ENCODE results near the gene OGFOD3. TPM values are rescaled to one million over a fixed set of nuclear protein-coding genes. Genes with fewer than 3 reads are reported as not detected.
A peak's percentile ranks its signal among the peaks of the same experiment; 100 is the strongest.

OGFOD3 gene
- total and polyA plus RNA-seq, 2 experiments from 2014 or later: 9.6 to 24.6 TPM

DNA sequence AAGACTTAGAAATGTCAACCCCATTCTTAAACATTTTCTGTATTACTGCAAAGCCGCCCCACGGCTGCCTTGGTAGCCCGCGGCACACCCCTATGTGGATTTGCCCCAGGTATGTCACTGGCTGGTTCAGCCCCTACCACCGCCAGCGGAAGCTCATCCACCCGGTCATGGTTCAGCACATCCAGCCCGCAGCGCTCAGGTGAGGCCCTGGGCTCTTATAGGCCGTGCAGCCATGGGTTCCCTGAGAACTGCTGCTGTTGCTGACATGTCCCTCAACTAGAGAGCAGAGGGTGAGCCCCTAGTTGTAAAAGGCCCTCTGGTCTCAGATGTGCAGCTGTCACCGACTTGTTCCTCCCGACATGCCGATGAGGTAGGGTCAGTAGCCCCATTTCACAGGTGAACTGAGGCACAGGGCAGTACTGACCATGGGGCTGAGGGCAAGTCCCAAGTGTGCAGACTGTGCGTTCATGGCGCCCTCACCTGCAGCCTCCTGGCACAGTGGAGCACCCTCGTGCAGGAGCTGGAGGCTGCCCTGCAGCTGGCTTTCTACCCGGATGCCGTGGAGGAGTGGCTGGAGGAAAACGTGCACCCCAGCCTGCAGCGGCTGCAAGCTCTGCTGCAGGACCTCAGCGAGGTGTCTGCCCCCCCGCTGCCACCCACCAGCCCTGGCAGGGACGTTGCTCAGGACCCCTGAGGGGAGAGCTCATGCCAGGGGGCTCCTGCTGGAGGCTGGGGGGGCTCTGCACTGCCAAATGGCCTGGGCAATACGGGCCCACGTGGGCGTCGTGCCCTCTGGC is 23.5 kb upstream of the OGFOD3 start:
- TF ChIP-seq, protein P1, sequence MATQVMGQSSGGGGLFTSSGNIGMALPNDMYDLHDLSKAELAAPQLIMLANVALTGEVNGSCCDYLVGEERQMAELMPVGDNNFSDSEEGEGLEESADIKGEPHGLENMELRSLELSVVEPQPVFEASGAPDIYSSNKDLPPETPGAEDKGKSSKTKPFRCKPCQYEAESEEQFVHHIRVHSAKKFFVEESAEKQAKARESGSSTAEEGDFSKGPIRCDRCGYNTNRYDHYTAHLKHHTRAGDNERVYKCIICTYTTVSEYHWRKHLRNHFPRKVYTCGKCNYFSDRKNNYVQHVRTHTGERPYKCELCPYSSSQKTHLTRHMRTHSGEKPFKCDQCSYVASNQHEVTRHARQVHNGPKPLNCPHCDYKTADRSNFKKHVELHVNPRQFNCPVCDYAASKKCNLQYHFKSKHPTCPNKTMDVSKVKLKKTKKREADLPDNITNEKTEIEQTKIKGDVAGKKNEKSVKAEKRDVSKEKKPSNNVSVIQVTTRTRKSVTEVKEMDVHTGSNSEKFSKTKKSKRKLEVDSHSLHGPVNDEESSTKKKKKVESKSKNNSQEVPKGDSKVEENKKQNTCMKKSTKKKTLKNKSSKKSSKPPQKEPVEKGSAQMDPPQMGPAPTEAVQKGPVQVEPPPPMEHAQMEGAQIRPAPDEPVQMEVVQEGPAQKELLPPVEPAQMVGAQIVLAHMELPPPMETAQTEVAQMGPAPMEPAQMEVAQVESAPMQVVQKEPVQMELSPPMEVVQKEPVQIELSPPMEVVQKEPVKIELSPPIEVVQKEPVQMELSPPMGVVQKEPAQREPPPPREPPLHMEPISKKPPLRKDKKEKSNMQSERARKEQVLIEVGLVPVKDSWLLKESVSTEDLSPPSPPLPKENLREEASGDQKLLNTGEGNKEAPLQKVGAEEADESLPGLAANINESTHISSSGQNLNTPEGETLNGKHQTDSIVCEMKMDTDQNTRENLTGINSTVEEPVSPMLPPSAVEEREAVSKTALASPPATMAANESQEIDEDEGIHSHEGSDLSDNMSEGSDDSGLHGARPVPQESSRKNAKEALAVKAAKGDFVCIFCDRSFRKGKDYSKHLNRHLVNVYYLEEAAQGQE (IDR thresholded peaks at IDR 0.05; ENCODE audit: unreplicated experiment): no peak
- TF ChIP-seq ZNF114 (CRISPR knock-in tag; IDR thresholded peaks at IDR 0.05) (no peak), NANOG (IDR thresholded peaks at IDR 0.05; ENCODE audit: borderline replicate concordance) (no peak), CREB1 (CRISPR knock-in tag; IDR thresholded peaks at IDR 0.05; ENCODE audit: low read depth) (no peak), STAT1 (IDR thresholded peaks at IDR 0.05; ENCODE audit: unreplicated experiment) (no peak)
- TF ChIP-seq, protein P2, sequence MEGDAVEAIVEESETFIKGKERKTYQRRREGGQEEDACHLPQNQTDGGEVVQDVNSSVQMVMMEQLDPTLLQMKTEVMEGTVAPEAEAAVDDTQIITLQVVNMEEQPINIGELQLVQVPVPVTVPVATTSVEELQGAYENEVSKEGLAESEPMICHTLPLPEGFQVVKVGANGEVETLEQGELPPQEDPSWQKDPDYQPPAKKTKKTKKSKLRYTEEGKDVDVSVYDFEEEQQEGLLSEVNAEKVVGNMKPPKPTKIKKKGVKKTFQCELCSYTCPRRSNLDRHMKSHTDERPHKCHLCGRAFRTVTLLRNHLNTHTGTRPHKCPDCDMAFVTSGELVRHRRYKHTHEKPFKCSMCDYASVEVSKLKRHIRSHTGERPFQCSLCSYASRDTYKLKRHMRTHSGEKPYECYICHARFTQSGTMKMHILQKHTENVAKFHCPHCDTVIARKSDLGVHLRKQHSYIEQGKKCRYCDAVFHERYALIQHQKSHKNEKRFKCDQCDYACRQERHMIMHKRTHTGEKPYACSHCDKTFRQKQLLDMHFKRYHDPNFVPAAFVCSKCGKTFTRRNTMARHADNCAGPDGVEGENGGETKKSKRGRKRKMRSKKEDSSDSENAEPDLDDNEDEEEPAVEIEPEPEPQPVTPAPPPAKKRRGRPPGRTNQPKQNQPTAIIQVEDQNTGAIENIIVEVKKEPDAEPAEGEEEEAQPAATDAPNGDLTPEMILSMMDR (conservative IDR thresholded peaks at IDR 0.05; ENCODE audit: low read depth in 2 of 2): no peak
- H3K27ac Mint-ChIP-seq: no peak overlapping the region; the same call in 1 of the 2 replicates
- no peaks in the 10 kb centered on the region for H3K9me2 ChIP-seq (ENCODE audit: insufficient read depth)
- no peaks in the 10 kb centered on the region for H3K9me3 Mint-ChIP-seq
- H3K4me2 ChIP-seq: no peak overlapping the region
- peak; percentile 9; the same call in 2 of the 3 replicates for ATAC-seq
- no peak overlapping the region for H3K27ac ChIP-seq (ENCODE audit: low read depth)
- H3K4me3 ChIP-seq: no peak overlapping the region
- no peaks in the 10 kb centered on the region for H3K79me2 ChIP-seq (replicated peaks; ENCODE audit: insufficient read depth)
- H3K27me3 ChIP-seq (ENCODE audit: insufficient read depth): no peaks in the 10 kb centered on the region
- peaks cover 15% of the 10 kb centered on the region for H3K27me3 Mint-ChIP-seq (ENCODE audit: insufficient read depth, low read depth, poor library complexity)
- no peak overlapping the region for H3K4me3 Mint-ChIP-seq
- peaks cover 5% of the 10 kb centered on the region for H3K4me1 ChIP-seq (ENCODE audit: insufficient read depth)
- H2AFZ ChIP-seq: no peak overlapping the region
- no peak for DNase-seq (ENCODE audit: low spot score)
- H3K36me3 Mint-ChIP-seq (ENCODE audit: low read depth): peaks cover 17% of the 10 kb centered on the region
- no peaks in the 10 kb centered on the region for H3K36me3 ChIP-seq (ENCODE audit: insufficient read depth)
- H3F3A ChIP-seq (replicated peaks; ENCODE audit: low read depth): peaks cover 3% of the 10 kb centered on the region; the same call in 1 of the 2 replicates
- no peaks in the 10 kb centered on the region; the same call in 1 of the 2 replicates for H4K20me1 ChIP-seq (replicated peaks; ENCODE audit: insufficient read depth)
- H3K4me1 Mint-ChIP-seq: peaks cover 15% of the 10 kb centered on the region

DNA sequence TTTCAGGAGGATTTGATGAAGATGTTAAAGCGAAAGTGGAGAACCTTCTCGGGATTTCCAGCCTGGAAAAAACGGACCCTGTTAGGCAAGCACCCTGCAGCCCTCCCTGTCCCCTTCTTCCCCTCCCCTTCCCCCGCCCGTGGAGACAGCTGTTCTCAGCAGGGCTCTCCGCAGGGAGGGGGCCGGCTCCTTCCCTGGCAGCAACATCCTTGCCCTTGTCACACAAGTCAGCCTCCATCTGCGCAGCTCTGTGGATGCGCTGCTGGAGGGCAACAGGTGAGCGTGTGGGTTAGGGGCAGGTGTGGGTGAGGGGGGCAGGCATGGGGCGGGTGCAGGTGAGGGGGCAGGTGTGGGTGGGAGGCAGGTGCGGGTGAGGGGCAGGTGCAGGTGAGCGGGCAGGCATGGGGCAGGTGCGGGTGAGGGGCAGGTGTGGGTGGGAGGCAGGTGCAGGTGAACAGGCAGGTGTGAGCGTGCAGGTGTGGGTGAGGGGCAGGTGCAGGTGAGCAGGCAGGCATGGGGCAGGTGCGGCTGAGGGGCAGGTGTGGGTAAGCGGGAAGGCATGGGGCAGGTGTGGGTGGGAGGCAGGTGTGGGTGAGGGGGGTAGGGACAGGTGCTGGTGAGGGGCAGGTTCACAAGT is 22.7 kb upstream of the OGFOD3 start:
- Histone ChIP-seq H3F3A (replicated peaks; ENCODE audit: low read depth) (0 out of 2 replicates have a peak, but pooled peaks cover 3% of the 10 kb centered on the region), H3K4me2 (no peak overlapping the region; the same call in 1 of the 2 replicates), H3K9me2 (ENCODE audit: insufficient read depth) (no peaks in the 10 kb centered on the region), H3K4me3 (no peak overlapping the region), H3K27me3 (ENCODE audit: insufficient read depth) (no peaks in the 10 kb centered on the region), H2AFZ (no peak overlapping the region), H3K4me1 (ENCODE audit: insufficient read depth) (peaks cover 5% of the 10 kb centered on the region), H3K79me2 (replicated peaks; ENCODE audit: insufficient read depth) (no peaks in the 10 kb centered on the region), H3K27ac (ENCODE audit: low read depth) (no peak overlapping the region), H4K20me1 (replicated peaks; ENCODE audit: insufficient read depth) (no peaks in the 10 kb centered on the region; the same call in 1 of the 2 replicates), H3K36me3 (ENCODE audit: insufficient read depth) (no peaks in the 10 kb centered on the region)
- Mint-ChIP-seq H3K27me3 (ENCODE audit: insufficient read depth, low read depth, poor library complexity) (peaks cover 15% of the 10 kb centered on the region), H3K4me3 (no peak overlapping the region), H3K36me3 (ENCODE audit: low read depth) (peaks cover 15% of the 10 kb centered on the region), H3K9me3 (no peaks in the 10 kb centered on the region), H3K27ac (0 out of 2 replicates have a peak overlapping the region, but pooled peaks have one; percentile 51), H3K4me1 (peaks cover 15% of the 10 kb centered on the region)
- DNase-seq (ENCODE audit: low spot score) (peak; percentile 50), ATAC-seq (peak; percentile 17)
- TF ChIP-seq ZNF331 (CRISPR knock-in tag; IDR thresholded peaks at IDR 0.05; ENCODE audit: low read depth): no peak
- no peak for TF ChIP-seq JUNB (IDR thresholded peaks at IDR 0.05; ENCODE audit: unreplicated experiment)
- no peak for TF ChIP-seq POLR2AphosphoS5 (IDR thresholded peaks at IDR 0.05; ENCODE audit: low read depth)
- TF ChIP-seq, protein P3, sequence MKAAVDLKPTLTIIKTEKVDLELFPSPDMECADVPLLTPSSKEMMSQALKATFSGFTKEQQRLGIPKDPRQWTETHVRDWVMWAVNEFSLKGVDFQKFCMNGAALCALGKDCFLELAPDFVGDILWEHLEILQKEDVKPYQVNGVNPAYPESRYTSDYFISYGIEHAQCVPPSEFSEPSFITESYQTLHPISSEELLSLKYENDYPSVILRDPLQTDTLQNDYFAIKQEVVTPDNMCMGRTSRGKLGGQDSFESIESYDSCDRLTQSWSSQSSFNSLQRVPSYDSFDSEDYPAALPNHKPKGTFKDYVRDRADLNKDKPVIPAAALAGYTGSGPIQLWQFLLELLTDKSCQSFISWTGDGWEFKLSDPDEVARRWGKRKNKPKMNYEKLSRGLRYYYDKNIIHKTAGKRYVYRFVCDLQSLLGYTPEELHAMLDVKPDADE (IDR thresholded peaks at IDR 0.05): no peak
- no peak for TF ChIP-seq NANOG (IDR thresholded peaks at IDR 0.05; ENCODE audit: borderline replicate concordance)
- TF ChIP-seq EZH2phosphoT487 (IDR thresholded peaks at IDR 0.05; ENCODE audit: unreplicated experiment): no peak
- TF ChIP-seq CREB1 (CRISPR knock-in tag; IDR thresholded peaks at IDR 0.05; ENCODE audit: low read depth): no peak
- no peak for TF ChIP-seq ZNF114 (CRISPR knock-in tag; IDR thresholded peaks at IDR 0.05)
